ENCODE data around the gene NME1.

- TF ChIP-seq CTCF (IDR thresholded peaks at IDR 0.05; ENCODE audit: extremely low read depth in 1 of 2, insufficient read depth in 1 of 2, low read depth in 1 of 2, low read length in 2 of 2) = no peak
- no peak for TF ChIP-seq POLR2A (IDR thresholded peaks at IDR 0.05; ENCODE audit: low read depth, low read length)
- TF ChIP-seq EZH2 (IDR thresholded peaks at IDR 0.05; ENCODE audit: borderline replicate concordance, low read depth, low read length, severe bottlenecking) = no peak
- TF ChIP-seq POLR2AphosphoS5 (IDR thresholded peaks at IDR 0.05; ENCODE audit: insufficient read depth, low read depth, low read length) = no peak
- no peak for TF ChIP-seq MYC (IDR thresholded peaks at IDR 0.05; ENCODE audit: low read depth, low read length)
- no peak for TF ChIP-seq MAX (IDR thresholded peaks at IDR 0.05; ENCODE audit: insufficient read depth, insufficient read length)
- TF ChIP-seq JUN (IDR thresholded peaks at IDR 0.05; ENCODE audit: borderline replicate concordance, insufficient read depth, insufficient read length, low read depth) = no peak
- TF ChIP-seq FOS (IDR thresholded peaks at IDR 0.05; ENCODE audit: borderline replicate concordance, insufficient read depth, low read length) = no peak
These were observed 35.0 kb downstream of the NME1 start for GRCh38 chr17:51188271-51188833.
